ENCODE data around the gene GRIP2.

The GRIP2 gene

GRCh38 chr3:14453876-14454638, 86.1 kb downstream of the GRIP2 start:
- DNase-seq: peak in 4 of 56 donors; percentile 14 to 30 (median 21)

DNA sequence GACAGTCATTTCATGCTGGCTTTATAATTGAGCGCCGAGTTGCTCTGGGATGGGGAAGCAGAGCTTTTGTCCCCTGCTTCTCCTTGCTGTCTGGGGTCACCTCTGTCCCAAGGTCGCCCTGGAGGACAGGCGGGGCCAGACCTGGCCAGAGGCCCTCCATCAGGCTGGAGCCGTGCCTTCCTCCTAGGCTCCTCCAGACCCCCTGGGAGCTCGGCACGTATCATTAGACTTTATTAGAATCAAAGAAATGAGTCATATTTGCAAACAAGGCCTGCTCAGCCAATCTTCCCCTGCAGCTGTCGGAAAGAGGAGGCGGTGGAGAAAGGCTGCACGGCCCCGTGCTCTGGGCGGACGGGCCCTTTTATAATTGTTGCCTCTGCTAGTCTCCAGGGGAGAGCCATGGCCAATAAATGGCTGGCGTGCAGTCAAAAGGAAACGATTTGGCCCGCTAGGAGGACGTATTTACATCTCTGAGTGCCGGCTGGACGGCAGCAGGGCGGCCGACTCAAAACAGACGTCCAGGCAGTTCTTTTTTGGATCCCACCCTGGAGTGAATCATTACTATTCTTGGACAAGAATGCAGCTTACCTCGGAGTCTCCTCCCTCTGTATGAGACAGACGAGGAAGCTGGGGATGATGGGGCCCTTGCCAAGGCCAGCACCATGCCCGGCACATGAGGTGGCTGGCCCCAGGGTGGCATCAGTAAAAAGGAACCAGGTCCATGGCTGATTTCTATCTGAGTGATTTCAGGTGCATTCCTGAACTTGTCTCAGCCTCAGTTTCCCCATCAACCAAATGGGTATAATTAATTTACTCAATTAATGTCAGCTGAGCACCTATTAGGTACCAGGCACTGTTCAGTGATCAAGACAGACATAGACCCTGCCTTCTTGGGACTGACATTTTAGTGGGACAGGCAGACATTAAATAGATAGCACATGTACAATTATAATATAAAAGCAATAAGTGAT, 87.1 kb downstream of the GRIP2 start:
- DNase-seq: peak in 54 of 56 donors; percentile 34 to 89 (median 72)

DNA sequence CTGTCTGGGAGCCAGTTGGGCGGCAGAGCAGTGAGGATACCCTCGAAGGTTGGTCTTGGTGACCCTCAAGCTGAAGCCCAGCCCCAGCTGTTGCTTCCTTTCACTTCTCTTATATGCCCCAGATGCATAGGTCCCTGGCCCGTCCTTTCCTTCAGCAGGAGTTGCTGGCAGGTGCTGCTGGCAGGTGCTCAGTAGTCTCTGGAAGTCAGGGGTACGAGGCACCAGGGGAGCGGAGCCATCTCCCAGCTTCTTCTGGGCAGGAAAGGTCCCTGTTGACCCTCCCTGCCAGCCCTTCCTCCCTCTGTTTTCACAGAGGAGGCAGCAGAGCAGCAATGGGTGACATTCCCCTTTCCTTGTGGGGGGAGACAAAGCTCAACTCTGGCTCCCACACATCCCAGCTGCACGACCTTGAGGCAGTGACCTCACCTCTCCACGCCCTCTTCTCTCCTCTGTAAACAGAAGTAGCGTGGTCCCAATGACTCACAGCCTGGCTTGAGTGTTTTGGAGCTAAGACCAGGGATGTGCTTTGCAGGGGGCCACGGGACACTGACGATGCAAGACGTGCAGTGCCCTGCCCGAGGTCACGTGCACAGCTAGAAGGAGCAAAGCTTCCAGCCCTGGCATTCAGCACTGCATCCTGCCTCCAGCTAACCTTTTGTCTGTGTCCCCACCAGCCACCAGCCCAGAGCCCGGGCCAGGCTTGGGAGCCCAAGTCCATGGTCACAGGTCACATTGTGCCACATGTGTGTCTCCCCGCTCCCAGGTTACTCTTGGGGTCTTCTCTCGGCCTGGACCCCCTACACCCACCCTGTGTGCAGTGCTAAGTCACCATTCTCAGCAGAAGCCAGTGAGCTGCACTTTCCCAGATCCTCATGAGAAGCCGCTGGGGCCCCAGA, 88.0 kb downstream of the GRIP2 start:
- peak in 16 of 56 donors; percentile 25 to 69 (median 50) for DNase-seq

- no peak for DNase-seq
These were observed 89.1 kb downstream of the GRIP2 start for GRCh38 chr3:14450922-14451606.

DNA sequence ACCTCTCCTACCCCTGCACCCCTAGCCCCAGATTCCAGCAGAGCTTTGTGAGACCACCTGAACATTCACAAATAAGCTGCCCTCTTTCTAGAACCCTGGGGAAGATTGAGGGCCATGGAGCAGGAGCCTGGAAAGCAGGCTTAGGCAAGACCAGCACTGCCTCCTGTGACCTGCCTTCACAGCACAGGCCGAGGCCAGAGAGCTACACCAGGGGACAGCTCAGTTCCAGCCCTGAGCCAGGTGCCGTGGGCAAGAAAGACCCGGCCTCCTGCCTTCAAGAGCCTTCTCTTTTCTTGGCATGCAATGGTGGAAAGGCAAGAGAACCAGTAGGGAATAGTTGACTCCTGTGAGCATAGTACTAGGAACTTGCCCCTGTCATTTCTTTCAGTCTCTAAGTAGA, 89.6 kb downstream of the GRIP2 start:
- no peak for DNase-seq

DNA sequence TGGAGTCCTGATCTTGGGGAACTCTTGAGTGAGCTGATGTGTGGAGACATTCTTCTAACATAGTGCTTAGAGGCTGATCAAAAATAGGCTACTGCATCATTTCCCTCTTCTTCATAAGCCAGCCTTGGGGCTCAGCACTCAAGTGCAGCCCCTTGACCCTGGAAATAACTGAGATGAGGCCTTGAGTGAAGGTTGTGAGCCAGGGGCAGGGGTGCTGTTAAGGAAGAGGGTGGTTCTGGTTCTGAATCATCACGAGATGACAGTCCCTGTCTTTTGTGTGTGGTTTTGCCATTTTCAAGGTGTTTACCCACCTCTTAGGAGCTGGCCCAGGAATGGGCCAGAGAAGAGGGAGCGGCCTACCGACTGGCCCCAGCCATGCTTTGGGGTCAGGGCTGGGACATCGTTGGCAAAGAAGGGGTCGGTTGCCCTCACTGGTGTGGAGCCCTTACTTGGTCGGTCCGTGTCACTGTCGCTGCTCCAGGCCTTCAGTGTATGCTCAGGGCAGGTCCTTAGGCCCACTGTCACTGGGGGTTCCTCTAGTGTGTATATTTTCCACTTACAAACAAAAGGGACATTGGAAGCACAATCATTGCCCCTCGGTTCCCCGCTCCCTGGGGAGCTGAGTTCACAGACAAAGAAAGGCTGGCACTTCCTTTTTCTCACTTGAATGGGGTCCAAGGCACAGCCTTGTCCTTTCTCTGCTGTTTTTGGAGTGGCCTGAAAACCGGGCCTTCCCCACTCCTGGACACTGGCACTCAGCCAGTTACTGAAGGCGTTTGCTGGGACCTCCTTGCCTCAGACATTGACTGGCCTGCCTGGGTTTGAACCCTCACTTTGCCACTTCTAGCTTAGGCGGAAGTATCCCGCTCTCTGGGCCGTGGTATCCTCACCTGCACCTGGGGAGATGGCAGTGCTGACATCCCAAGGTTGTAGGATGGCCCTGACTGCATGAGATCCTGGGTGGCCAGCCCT, 91.1 kb downstream of the GRIP2 start:
- peak in 2 of 56 donors; percentile 36 to 45 for DNase-seq

- DNase-seq: no peak
These were observed 92.1 kb downstream of the GRIP2 start for GRCh38 chr3:14448063-14448462.

DNA sequence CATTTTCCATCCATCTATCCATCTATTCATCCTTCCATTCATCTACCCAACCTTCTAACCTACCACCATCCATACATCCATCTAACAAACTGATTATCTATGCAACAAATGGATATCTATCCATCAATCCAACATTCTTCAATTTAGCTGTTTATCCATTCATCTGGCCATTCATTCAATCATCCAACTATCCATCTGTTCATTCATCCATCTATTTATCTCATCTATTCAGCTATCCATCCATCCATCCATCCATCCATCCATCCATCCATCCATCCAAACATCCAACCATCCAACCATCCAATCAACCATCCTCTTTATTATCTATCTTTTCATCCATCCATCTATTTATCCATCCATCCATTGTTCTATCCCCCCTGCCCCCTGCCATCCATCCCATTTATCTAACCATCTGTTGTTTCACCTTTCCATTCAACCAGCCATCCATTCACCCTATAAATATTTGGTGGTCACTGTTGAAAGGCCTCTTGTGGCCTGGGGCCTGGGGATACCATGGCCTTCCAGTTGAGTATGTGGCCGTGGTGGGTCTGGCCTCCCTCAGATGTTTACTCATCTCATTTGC, 93.1 kb downstream of the GRIP2 start:
- DNase-seq: no peak

DNA sequence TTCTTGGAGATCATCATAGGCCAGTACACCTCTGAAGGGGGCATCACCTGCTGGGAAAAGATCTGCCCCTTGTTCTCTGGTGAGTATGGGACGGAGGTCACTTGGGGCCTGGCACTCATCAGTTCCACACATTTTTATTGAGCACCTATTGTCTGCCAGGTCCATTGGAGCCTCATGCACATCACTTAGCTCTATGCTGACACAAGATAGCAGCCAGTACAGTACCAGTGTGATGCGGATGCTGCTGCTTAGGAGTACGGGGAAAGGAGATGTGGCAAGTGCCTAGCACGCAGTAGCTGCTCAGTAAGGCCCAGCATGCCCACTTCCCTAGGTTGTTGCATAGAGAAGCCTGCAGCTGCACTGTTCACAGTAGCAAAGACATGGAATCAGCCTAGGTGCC, 94.4 kb downstream of the GRIP2 start:
- DNase-seq: no peak

- DNase-seq: no peak
These were observed 95.8 kb downstream of the GRIP2 start for GRCh38 chr3:14444380-14444779.

DNA sequence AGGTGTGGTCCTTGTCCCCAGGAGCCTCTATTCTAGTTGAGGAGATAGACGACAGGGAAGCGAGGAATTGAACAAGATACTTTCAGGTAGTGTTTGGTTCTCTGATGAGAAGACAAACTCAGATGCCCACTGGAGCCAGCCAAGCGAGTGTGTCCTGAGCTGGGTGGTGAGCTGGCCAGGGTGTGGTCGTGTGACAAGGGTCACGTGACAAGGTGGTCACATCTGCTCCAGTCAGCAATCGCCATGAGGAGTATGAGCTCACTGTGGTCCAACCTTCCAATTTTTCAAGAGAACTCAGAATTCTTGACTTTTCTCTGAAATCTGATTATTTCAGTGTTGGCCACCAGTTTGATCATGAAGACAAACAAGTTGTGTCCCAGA, 98.2 kb downstream of the GRIP2 start:
- DNase-seq: no peak

DNA sequence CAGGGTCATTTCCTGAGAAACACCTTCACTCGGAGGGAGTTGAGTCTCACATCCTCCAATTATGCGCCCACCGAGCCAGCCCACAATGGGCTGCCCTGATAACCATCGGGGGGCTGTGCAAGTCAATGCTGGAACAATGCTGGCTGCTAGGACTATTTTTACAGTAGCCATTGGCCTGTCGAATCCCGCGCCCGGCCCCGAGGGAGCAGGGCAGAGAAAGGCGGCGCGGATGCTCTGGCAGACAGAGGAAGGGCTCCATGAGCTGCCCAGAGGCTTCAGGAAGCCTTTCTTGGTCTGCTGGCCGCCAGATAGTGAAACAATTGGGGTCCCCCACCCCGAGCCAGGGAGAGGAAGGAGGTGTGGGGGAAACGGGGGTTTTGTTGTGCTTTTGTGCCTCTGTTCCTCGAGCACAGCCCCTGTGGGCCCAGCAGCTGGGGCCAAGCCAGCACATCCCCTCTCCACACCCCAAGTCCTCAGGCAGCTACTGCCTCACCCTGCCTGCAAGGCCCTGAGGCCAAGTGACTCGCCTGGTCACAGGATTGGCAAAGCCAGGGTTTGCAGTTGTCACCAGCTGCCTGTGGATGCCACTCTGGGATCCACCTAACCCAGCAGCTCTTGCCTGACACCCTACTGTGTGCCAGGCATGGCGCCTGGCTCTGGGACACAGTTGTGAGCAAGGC, 98.8 kb downstream of the GRIP2 start:
- DNase-seq: no peak

DNA sequence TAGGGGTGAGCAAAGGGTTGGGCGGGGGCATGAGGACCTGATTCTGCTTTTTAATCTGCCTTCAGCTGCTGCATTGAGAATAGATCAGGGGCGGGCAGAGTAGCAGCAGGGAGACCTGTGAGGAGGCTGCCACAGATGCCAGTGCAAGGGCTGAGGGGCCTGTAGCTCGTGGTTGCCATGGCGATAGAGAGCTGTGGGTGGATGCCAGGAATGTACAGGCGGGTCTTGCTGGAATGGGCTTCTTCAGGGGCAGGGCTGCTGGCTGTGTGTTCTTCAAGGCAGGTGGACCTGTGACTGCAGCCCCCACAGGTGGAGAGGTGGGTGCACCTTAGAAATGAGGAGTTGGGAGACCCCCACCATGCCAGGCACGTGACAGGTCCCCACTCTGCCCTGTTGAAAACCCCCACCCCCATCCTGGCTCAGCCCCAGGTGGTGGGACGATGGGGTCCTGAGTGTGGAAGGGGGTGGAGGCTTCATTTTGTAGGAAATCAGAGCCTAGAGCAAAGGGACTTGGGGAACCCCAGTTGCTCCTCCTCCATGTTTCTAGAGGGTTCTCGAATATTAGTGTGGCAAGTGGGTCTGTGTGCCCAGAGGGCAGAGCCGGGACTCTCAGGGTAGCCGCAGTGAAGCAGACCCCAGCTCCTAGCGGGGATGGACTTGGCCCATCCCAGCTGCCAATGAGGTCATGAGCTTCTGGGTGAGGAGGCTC, 99.5 kb downstream of the GRIP2 start:
- peak in 35 of 56 donors; percentile 21 to 88 (median 55) for DNase-seq

- DNase-seq: no peak
These were observed 100.0 kb downstream of the GRIP2 start for GRCh38 chr3:14440168-14440518.

- DNase-seq: peak in 9 of 56 donors; percentile 14 to 44 (median 23)
These were observed 100.5 kb downstream of the GRIP2 start for GRCh38 chr3:14439501-14440167.
